A549 (cell line): Measurements from ENCODE around the gene CDHR5. TPM values are rescaled to one million over a fixed set of nuclear protein-coding genes. Genes with fewer than 3 reads are reported as not detected.
"Not testable (repeated sequence)": the region's sequence is repeated elsewhere in the genome, so short reads cannot be mapped to it uniquely, and the experiment has no call there.

Source experiments
- ATAC-seq, 2 experiments: fragments of 200-7000 bp in 1 of 2; fragments of >200 bp in 1 of 2; cut with Nextera tagmentation in 1 of 2; cut with Tn5 transposase in 1 of 2; 3 replicates each; pipeline versions ENCODE4 v1.8.0 to v1.9.1; 2018 to 2020; ENCODE audit warnings: mild to moderate bottlenecking in 1 of 2, moderate library complexity in 1 of 2
- CTCF ChIA-PET: fragments of 300-600 bp; sonication (Branson Sonifier 250); formaldehyde crosslinking; extraction: SDS; loops from one replicate; lab custom pipeline; 2021; ENCODE audit warnings: antibody characterized with exemption, inconsistent platforms; lab: Yijun Ruan, JAX
- POLR2A ChIA-PET: fragments of 350-600 bp; formaldehyde crosslinking; extraction: SDS; loops from one replicate; lab custom pipeline; 2021; ENCODE audit warnings: antibody characterized with exemption, inconsistent platforms; lab: Yijun Ruan, JAX
- DNase-seq, 2 experiments: peaks; one replicate each; pipeline versions ENCODE4 v3.0.0 to v3.0.0-alpha.2; 2011 to 2016; ENCODE audit warnings: low read depth in 1 of 2, low spot score in 1 of 2
- FAIRE-seq: peaks from 2 replicates; lab custom pipeline; 2011; peaks lifted over from hg19 to GRCh38; lab: Jason Lieb, UNC
- H3K27ac ChIP-seq, 2 experiments: fragments of >200 bp; sonication (Bioruptor Twin); formaldehyde crosslinking; 3 replicates each; pipeline ENCODE4 v1.5.1; 2016 to 2017
- H3K4me1 ChIP-seq: fragments of >200 bp; sonication (Bioruptor Twin); formaldehyde crosslinking; 3 replicates; pipeline ENCODE4 v1.6.1; 2016
- H3K4me2 ChIP-seq: fragments of >200 bp; sonication (Bioruptor Twin); formaldehyde crosslinking; 3 replicates; pipeline ENCODE4 v1.6.1; 2016
- H3K4me3 ChIP-seq: fragments of >200 bp; sonication (Bioruptor Twin); formaldehyde crosslinking; 3 replicates; pipeline ENCODE4 v1.5.1; 2016
- H3K9me3 ChIP-seq: fragments of >200 bp; sonication (Bioruptor Twin); formaldehyde crosslinking; 3 replicates; pipeline ENCODE4 v1.6.1; 2016
- CBX2 ChIP-seq: fragments of 200-600 bp; sonication (generic); IDR thresholded peaks from 2 replicates; pipeline ENCODE4 v1.6.1; 2016; ENCODE audit warnings: low read depth, mild to moderate bottlenecking, borderline replicate concordance
- CBX8 ChIP-seq: fragments of 200-600 bp; sonication (generic); IDR thresholded peaks from 2 replicates; pipeline ENCODE4 v1.6.1; 2016
- CHD2 ChIP-seq: fragments of 150-350 bp; IDR thresholded peaks from 2 replicates; pipeline ENCODE4 v1.6.1; 2014; ENCODE audit warnings: low read length; ENCODE audit not compliant: partially characterized antibody
- CHD4 ChIP-seq: fragments of 200-600 bp; sonication (generic); IDR thresholded peaks from 2 replicates; pipeline ENCODE4 v1.6.1; 2016; ENCODE audit warnings: antibody characterized with exemption, mild to moderate bottlenecking, borderline replicate concordance
- CTCF ChIP-seq: fragments of >200 bp; sonication (Bioruptor Twin); formaldehyde crosslinking; IDR thresholded peaks from 3 replicates; pipeline ENCODE4 v1.5.1; 2016
- ELK1 ChIP-seq: fragments of 150-350 bp; IDR thresholded peaks from 2 replicates; pipeline ENCODE4 v1.6.1; 2014; ENCODE audit warnings: low read depth, mild to moderate bottlenecking, low read length
- EP300 ChIP-seq, 2 experiments: fragments of >200 bp; sonication (Bioruptor Twin); formaldehyde crosslinking; IDR thresholded peaks; 2 replicates in 1 of 2; 3 replicates in 1 of 2; pipeline ENCODE4 v1.6.1; 2016 to 2017
- FOSB ChIP-seq: fragments of 250-450 bp; sonication (Bioruptor Pico); IDR thresholded peaks from 2 replicates; pipeline ENCODE4 v1.5.0; 2020; ENCODE audit warnings: mild to moderate bottlenecking, moderate library complexity
- FOXS1 ChIP-seq: fragments of 250-450 bp; sonication (Bioruptor Pico); IDR thresholded peaks from 2 replicates; pipeline ENCODE4 v1.5.0; 2020; ENCODE audit warnings: mild to moderate bottlenecking, moderate library complexity
- GATA3 ChIP-seq: IDR thresholded peaks from 2 replicates; pipeline ENCODE4 v1.6.1; 2012; ENCODE audit warnings: borderline replicate concordance
- HMGXB4 ChIP-seq: fragments of 250-450 bp; sonication (Bioruptor Pico); IDR thresholded peaks from 2 replicates; pipeline ENCODE4 v1.5.0; 2021; ENCODE audit warnings: mild to moderate bottlenecking, moderate library complexity, borderline replicate concordance
- HOXA7 ChIP-seq: fragments of 250-450 bp; sonication (Bioruptor Pico); IDR thresholded peaks from 2 replicates; pipeline ENCODE4 v1.5.0; 2020; ENCODE audit warnings: mild to moderate bottlenecking, moderate library complexity
- JUN ChIP-seq, 2 experiments: fragments of >200 bp; sonication (Bioruptor Twin); formaldehyde crosslinking; IDR thresholded peaks; 2 replicates in 1 of 2; 3 replicates in 1 of 2; pipeline ENCODE4 v1.6.1; 2016 to 2017
- MAFK ChIP-seq: fragments of 450-650 bp; IDR thresholded peaks from 2 replicates; pipeline ENCODE4 v1.6.1; 2014; ENCODE audit not compliant: partially characterized antibody
- NPAS2 ChIP-seq: fragments of 250-450 bp; sonication (Bioruptor Pico); IDR thresholded peaks from 2 replicates; pipeline ENCODE4 v1.8.0; 2022; ENCODE audit warnings: mild to moderate bottlenecking, moderate library complexity, borderline replicate concordance
- RARB ChIP-seq: fragments of 250-450 bp; sonication (Bioruptor Pico); IDR thresholded peaks from 2 replicates; pipeline ENCODE4 v1.8.0; 2021; ENCODE audit warnings: mild to moderate bottlenecking, moderate library complexity
- RCOR1 ChIP-seq: fragments of 150-350 bp; IDR thresholded peaks from 2 replicates; pipeline ENCODE4 v1.6.1; 2014; ENCODE audit warnings: antibody characterized with exemption, low read length, low read depth
- RNF2 ChIP-seq: fragments of 200-600 bp; sonication (generic); IDR thresholded peaks from 2 replicates; pipeline ENCODE4 v1.6.1; 2016; ENCODE audit warnings: low read depth, mild to moderate bottlenecking, antibody characterized with exemption, moderate library complexity, borderline replicate concordance
- SMC3 ChIP-seq: fragments of >200 bp; sonication (Bioruptor Twin); formaldehyde crosslinking; IDR thresholded peaks from 3 replicates; pipeline ENCODE4 v1.6.1; 2018; ENCODE audit warnings: inconsistent platforms
- ZFP36 ChIP-seq: fragments of 450-650 bp; IDR thresholded peaks from 2 replicates; pipeline ENCODE4 v1.6.1; 2014; ENCODE audit warnings: borderline replicate concordance; ENCODE audit not compliant: partially characterized antibody
- ZNF302 ChIP-seq: fragments of 250-450 bp; sonication (Bioruptor Pico); IDR thresholded peaks from 2 replicates; pipeline ENCODE4 v1.9.0; 2021; ENCODE audit warnings: inconsistent platforms, mild to moderate bottlenecking, moderate library complexity
- ZSCAN20 ChIP-seq: fragments of 250-450 bp; sonication (Bioruptor Pico); IDR thresholded peaks from 2 replicates; pipeline ENCODE4 v1.8.0; 2022; ENCODE audit warnings: mild to moderate bottlenecking, moderate library complexity
- WGBS: methylation state at CpG from one replicate; pipeline ENCODE4 v1.1.6; 2017; ENCODE audit errors: missing lambda C conversion rate; 5-methylcytosine and 5-hydroxymethylcytosine counted together
- polyA plus RNA-seq, 4 experiments: library from polyadenylated mRNA; depleted of rRNA in 3 of 4; stranded (reverse); fragments of >200 nt; fragmentation: RNase III in 1 of 4; extraction: RNeasy Plus Mini Kit Qiagen cat#74134 plus additional on column Dnase treatment in 1 of 4; gene quantifications; 2 replicates in 3 of 4; 3 replicates in 1 of 4; pipeline ENCODE4 v1.2.3, GENCODE V29; 2011 to 2017
- TF ChIP-seq, protein P1 (sequence below): fragments of >200 bp; sonication (Bioruptor Twin); formaldehyde crosslinking; IDR thresholded peaks from 3 replicates; pipeline ENCODE4 v1.6.1; 2016
- TF ChIP-seq, protein P2 (sequence below): fragments of 250-450 bp; sonication (Bioruptor Pico); IDR thresholded peaks from 2 replicates; pipeline ENCODE4 v1.5.0; 2020; ENCODE audit warnings: low read depth, mild to moderate bottlenecking, moderate library complexity
- TF ChIP-seq, protein P3 (sequence below): fragments of >200 bp; sonication (Bioruptor Twin); formaldehyde crosslinking; IDR thresholded peaks from 2 replicates; pipeline ENCODE4 v1.6.1; 2016

The CDHR5 gene
- polyA plus RNA-seq, 2 of the 4 experiments (the other 2 are of a cell fraction): 0.08 to 0.12 TPM

GRCh38 chr11:574031-574570, 50.7 kb downstream of the CDHR5 start:
- peak; percentile 55 for TF ChIP-seq MAFK
- 84% methylated on average over 14 of the region's 14 CpGs for WGBS
- H3K4me3 ChIP-seq, ATAC-seq, POLR2A ChIA-PET, FAIRE-seq, H3K9me3 ChIP-seq, H3K27ac ChIP-seq, DNase-seq: not testable (repeated sequence)
- Histone ChIP-seq H3K4me2 (0 out of 3 replicates have a peak overlapping the region, but pooled peaks have one; percentile 100), H3K4me1 (peaks cover 26% of the 10 kb centered on the region)
- CTCF ChIA-PET: interaction anchor here (1.3 kb wide), 1 partner anchor 9 kb away, joined by 4 read pairs; no protein-coding TSS in a partner anchor

GRCh38 chr11:573146-573759, 51.5 kb downstream of the CDHR5 start:
- POLR2A ChIA-PET: no interaction called here
- Histone ChIP-seq H3K4me3 (no peak overlapping the region), H3K27ac (no peak overlapping the region), H3K4me1 (peaks cover 19% of the 10 kb centered on the region), H3K4me2 (no peak overlapping the region), H3K9me3 (no peaks in the 10 kb centered on the region)
- WGBS: 91% methylated on average over 14 of the region's 16 CpGs
- DNase-seq (no peak), ATAC-seq (no peak), FAIRE-seq (no peak)
- CTCF ChIA-PET: interaction anchor here (1.3 kb wide), 1 partner anchor 8 kb away, joined by 4 read pairs; no protein-coding TSS in a partner anchor
- TF ChIP-seq EP300 (IDR thresholded peaks at IDR 0.05) (no peak), CHD4 (no peak), RNF2 (no peak), CHD2 (no peak), ELK1 (no peak), SMC3 (no peak), GATA3 (no peak), CBX8 (no peak), RCOR1 (no peak)
- TF ChIP-seq, protein P1, sequence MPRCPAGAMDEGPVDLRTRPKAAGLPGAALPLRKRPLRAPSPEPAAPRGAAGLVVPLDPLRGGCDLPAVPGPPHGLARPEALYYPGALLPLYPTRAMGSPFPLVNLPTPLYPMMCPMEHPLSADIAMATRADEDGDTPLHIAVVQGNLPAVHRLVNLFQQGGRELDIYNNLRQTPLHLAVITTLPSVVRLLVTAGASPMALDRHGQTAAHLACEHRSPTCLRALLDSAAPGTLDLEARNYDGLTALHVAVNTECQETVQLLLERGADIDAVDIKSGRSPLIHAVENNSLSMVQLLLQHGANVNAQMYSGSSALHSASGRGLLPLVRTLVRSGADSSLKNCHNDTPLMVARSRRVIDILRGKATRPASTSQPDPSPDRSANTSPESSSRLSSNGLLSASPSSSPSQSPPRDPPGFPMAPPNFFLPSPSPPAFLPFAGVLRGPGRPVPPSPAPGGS: no peak

DNA sequence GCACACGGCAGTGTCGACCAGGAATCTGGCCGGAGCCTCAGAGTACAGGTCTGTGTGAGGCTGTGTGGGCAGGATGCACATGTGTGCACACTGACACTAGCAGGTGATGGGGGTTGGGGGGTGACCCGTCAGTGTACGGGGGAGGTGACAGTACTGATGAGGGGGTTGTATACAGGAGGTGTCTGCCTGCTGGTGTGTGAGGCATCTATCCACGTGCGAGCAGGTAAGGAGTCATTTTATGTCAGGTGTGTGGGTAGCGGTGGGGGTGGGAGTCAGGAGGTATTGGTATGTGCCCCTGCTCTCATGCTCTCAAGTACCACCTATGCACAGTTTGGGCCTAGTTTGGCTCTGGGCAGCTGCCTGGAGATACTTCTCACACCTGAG, 53.0 kb downstream of the CDHR5 start:
- WGBS: 88% methylated on average over 8 of the region's 8 CpGs
- no peaks in the 10 kb centered on the region for H3K9me3 ChIP-seq
- no peak overlapping the region for H3K27ac ChIP-seq
- DNase-seq (no peak), FAIRE-seq (no peak), ATAC-seq (no peak)
- POLR2A ChIA-PET: no interaction called here
- no peak overlapping the region for H3K4me2 ChIP-seq
- CTCF ChIA-PET: interaction anchor here (1.1 kb wide), 1 partner anchor 17 kb away, joined by 4 read pairs; no protein-coding TSS in a partner anchor
- H3K4me3 ChIP-seq: no peak overlapping the region
- peaks cover 20% of the 10 kb centered on the region for H3K4me1 ChIP-seq
- TF ChIP-seq SMC3 (no peak), CHD4 (no peak), JUN (IDR thresholded peaks at IDR 0.05) (no peak), RNF2 (no peak), HOXA7 (CRISPR knock-in tag) (no peak), FOXS1 (CRISPR knock-in tag) (no peak), CTCF (no peak), HMGXB4 (CRISPR knock-in tag) (no peak), CBX2 (no peak), ZSCAN20 (no peak), FOSB (CRISPR knock-in tag) (no peak), ZNF302 (no peak), ZFP36 (no peak), NPAS2 (no peak), RARB (no peak), CHD2 (no peak)
- TF ChIP-seq, protein P2, sequence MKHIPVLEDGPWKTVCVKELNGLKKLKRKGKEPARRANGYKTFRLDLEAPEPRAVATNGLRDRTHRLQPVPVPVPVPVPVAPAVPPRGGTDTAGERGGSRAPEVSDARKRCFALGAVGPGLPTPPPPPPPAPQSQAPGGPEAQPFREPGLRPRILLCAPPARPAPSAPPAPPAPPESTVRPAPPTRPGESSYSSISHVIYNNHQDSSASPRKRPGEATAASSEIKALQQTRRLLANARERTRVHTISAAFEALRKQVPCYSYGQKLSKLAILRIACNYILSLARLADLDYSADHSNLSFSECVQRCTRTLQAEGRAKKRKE (CRISPR knock-in tag): no peak
- TF ChIP-seq, protein P3, sequence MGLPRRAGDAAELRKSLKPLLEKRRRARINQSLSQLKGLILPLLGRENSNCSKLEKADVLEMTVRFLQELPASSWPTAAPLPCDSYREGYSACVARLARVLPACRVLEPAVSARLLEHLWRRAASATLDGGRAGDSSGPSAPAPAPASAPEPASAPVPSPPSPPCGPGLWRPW: no peak
